ENCODE data around the gene PEAK3.

PEAK3 gene

GRCh38 chr19:2249880-2250765, 31.9 kb downstream of the PEAK3 start:
- no peak for DNase-seq

- no peak for DNase-seq
Measured at GRCh38 chr19:2249010-2249866, 32.7 kb downstream of the PEAK3 start, which contains the start of gene AMH. AMH (plus strand) TSS chr19:2249323; CDS start chr19:2249333, 10 bp downstream.

- DNase-seq: peak in 1 of 2 experiments; percentile 23
Measured at GRCh38 chr19:2248136-2249009, 33.6 kb downstream of the PEAK3 start.

- DNase-seq: no peak
Measured at GRCh38 chr19:2247433-2248101, 34.4 kb downstream of the PEAK3 start.

GRCh38 chr19:2246801-2247361, 35.1 kb downstream of the PEAK3 start:
- DNase-seq: no peak

GRCh38 chr19:2246014-2246620, 35.9 kb downstream of the PEAK3 start:
- DNase-seq: no peak

GRCh38 chr19:2245273-2245672, 36.7 kb downstream of the PEAK3 start:
- DNase-seq: no peak

- no peak for DNase-seq
Measured at GRCh38 chr19:2244486-2244885, 37.5 kb downstream of the PEAK3 start.

- no peak for DNase-seq
Measured at GRCh38 chr19:2244125-2244411, 37.9 kb downstream of the PEAK3 start.

GRCh38 chr19:2243274-2244124, 38.5 kb downstream of the PEAK3 start:
- no peak for DNase-seq

GRCh38 chr19:2242816-2243215, 39.2 kb downstream of the PEAK3 start:
- no peak for DNase-seq

- DNase-seq: no peak
Measured at GRCh38 chr19:2242092-2242537, 39.9 kb downstream of the PEAK3 start.

GRCh38 chr19:2240881-2241760, 40.9 kb downstream of the PEAK3 start:
- DNase-seq: no peak

GRCh38 chr19:2239771-2240770, 41.9 kb downstream of the PEAK3 start:
- no peak for DNase-seq

- DNase-seq: no peak
Measured at GRCh38 chr19:2239173-2239572, 42.8 kb downstream of the PEAK3 start.

- DNase-seq: no peak
Measured at GRCh38 chr19:2237869-2238153, 44.2 kb downstream of the PEAK3 start.

GRCh38 chr19:2237051-2237868, 44.7 kb downstream of the PEAK3 start:
- peak in 1 of 2 experiments; percentile 72 for DNase-seq
